ENCODE data around the gene SPAG16. TPM values are rescaled to one million over a fixed set of nuclear protein-coding genes. Genes with fewer than 3 reads are reported as not detected.

Gene SPAG16
- total and polyA plus RNA-seq, 2 donors from 2014 or later: 35.9 to 38.5 TPM

GRCh38 chr2:213544940-213545339 lies 260.7 kb downstream of the SPAG16 start:
- no peaks in the 10 kb centered on the region for H3K9me3 ChIP-seq (ENCODE audit: control insufficient read depth in 2 of 3, insufficient read depth in 1 of 3, low read length in 3 of 3)
- H3K36me3 ChIP-seq (ENCODE audit: control insufficient read depth in 2 of 3, insufficient read depth in 3 of 3, low read length in 3 of 3): no peaks in the 10 kb centered on the region
- DNase-seq (no peak), FAIRE-seq (no peak)
- TF ChIP-seq CTCF (IDR thresholded peaks at IDR 0.05; ENCODE audit: borderline replicate concordance, extremely low read depth, insufficient read depth): no peak
- H3K27me3 ChIP-seq (ENCODE audit: control insufficient read depth, insufficient read depth, low read length): no peaks in the 10 kb centered on the region
- no peaks in the 10 kb centered on the region for H3K4me1 ChIP-seq (ENCODE audit: control insufficient read depth in 2 of 3, insufficient read depth in 2 of 3, low read depth in 1 of 3, low read length in 3 of 3)
- no peak overlapping the region for H3K4me3 ChIP-seq (ENCODE audit: low read length in 3 of 3)
- intact Hi-C loops (cut with DNase I): no loop called here
- H3K27ac ChIP-seq (ENCODE audit: low read depth in 2 of 2, low read length in 2 of 2): no peak overlapping the region
- H3K9ac ChIP-seq (ENCODE audit: low read length in 3 of 3): no peak overlapping the region

GRCh38 chr2:213545481-213545880 lies 261.2 kb downstream of the SPAG16 start:
- Histone ChIP-seq H3K36me3 (ENCODE audit: control insufficient read depth in 2 of 3, insufficient read depth in 3 of 3, low read length in 3 of 3) (no peaks in the 10 kb centered on the region), H3K4me1 (ENCODE audit: control insufficient read depth in 2 of 3, insufficient read depth in 2 of 3, low read depth in 1 of 3, low read length in 3 of 3) (no peaks in the 10 kb centered on the region), H3K9me3 (ENCODE audit: control insufficient read depth in 2 of 3, insufficient read depth in 1 of 3, low read length in 3 of 3) (no peaks in the 10 kb centered on the region), H3K27me3 (ENCODE audit: control insufficient read depth, insufficient read depth, low read length) (no peaks in the 10 kb centered on the region), H3K9ac (ENCODE audit: low read length in 3 of 3) (no peak overlapping the region), H3K4me3 (ENCODE audit: low read length in 3 of 3) (no peak overlapping the region), H3K27ac (ENCODE audit: low read depth in 2 of 2, low read length in 2 of 2) (no peak overlapping the region)
- intact Hi-C loops (cut with DNase I): no loop called here
- TF ChIP-seq CTCF (IDR thresholded peaks at IDR 0.05; ENCODE audit: borderline replicate concordance, extremely low read depth, insufficient read depth): no peak
- no peak for FAIRE-seq
- no peak for DNase-seq

- no peak for FAIRE-seq
- intact Hi-C loops (cut with DNase I): no loop called here
- Histone ChIP-seq H3K4me3 (ENCODE audit: low read length in 3 of 3) (no peak overlapping the region), H3K27ac (ENCODE audit: low read depth in 2 of 2, low read length in 2 of 2) (no peak overlapping the region), H3K9ac (ENCODE audit: low read length in 3 of 3) (no peak overlapping the region), H3K4me1 (ENCODE audit: control insufficient read depth in 2 of 3, insufficient read depth in 2 of 3, low read depth in 1 of 3, low read length in 3 of 3) (no peaks in the 10 kb centered on the region), H3K9me3 (ENCODE audit: control insufficient read depth in 2 of 3, insufficient read depth in 1 of 3, low read length in 3 of 3) (no peaks in the 10 kb centered on the region), H3K36me3 (ENCODE audit: control insufficient read depth in 2 of 3, insufficient read depth in 3 of 3, low read length in 3 of 3) (no peaks in the 10 kb centered on the region), H3K27me3 (ENCODE audit: control insufficient read depth, insufficient read depth, low read length) (no peaks in the 10 kb centered on the region)
- no peak for DNase-seq
- TF ChIP-seq CTCF (IDR thresholded peaks at IDR 0.05; ENCODE audit: borderline replicate concordance, extremely low read depth, insufficient read depth): no peak
Measured at GRCh38 chr2:213545964-213546475, 261.8 kb downstream of the SPAG16 start.

- H3K4me3 ChIP-seq (ENCODE audit: low read length in 3 of 3): no peak overlapping the region
- H3K36me3 ChIP-seq (ENCODE audit: control insufficient read depth in 2 of 3, insufficient read depth in 3 of 3, low read length in 3 of 3): no peaks in the 10 kb centered on the region
- no peaks in the 10 kb centered on the region for H3K27me3 ChIP-seq (ENCODE audit: control insufficient read depth, insufficient read depth, low read length)
- intact Hi-C loops (cut with DNase I): no loop called here
- DNase-seq (no peak), FAIRE-seq (no peak)
- H3K9me3 ChIP-seq (ENCODE audit: control insufficient read depth in 2 of 3, insufficient read depth in 1 of 3, low read length in 3 of 3): peaks cover 0 to 4% (median 0%) of the 10 kb centered on the region in 3 donors
- no peak overlapping the region for H3K27ac ChIP-seq (ENCODE audit: low read depth in 2 of 2, low read length in 2 of 2)
- H3K9ac ChIP-seq (ENCODE audit: low read length in 3 of 3): no peak overlapping the region
- H3K4me1 ChIP-seq (ENCODE audit: control insufficient read depth in 2 of 3, insufficient read depth in 2 of 3, low read depth in 1 of 3, low read length in 3 of 3): no peaks in the 10 kb centered on the region
- no peak for TF ChIP-seq CTCF (IDR thresholded peaks at IDR 0.05; ENCODE audit: borderline replicate concordance, extremely low read depth, insufficient read depth)
Measured at GRCh38 chr2:213551526-213551925, 267.3 kb downstream of the SPAG16 start.

Data from kidney (tissue), 14 donors.